HG02678 (cell line): ENCODE measurements around the gene SIGLEC12.
"Not testable (repeated sequence)": the region's sequence is repeated elsewhere in the genome, so short reads cannot be mapped to it uniquely, and the experiment has no call there.

Experiments used
- ATAC-seq: cut with Tn5 transposase; IDR thresholded peaks from one replicate; pipeline ENCODE4 v1.9.1; 2021; ENCODE audit warnings: mild to moderate bottlenecking, moderate library complexity; ENCODE audit not compliant: unreplicated experiment

SIGLEC12 gene

DNA sequence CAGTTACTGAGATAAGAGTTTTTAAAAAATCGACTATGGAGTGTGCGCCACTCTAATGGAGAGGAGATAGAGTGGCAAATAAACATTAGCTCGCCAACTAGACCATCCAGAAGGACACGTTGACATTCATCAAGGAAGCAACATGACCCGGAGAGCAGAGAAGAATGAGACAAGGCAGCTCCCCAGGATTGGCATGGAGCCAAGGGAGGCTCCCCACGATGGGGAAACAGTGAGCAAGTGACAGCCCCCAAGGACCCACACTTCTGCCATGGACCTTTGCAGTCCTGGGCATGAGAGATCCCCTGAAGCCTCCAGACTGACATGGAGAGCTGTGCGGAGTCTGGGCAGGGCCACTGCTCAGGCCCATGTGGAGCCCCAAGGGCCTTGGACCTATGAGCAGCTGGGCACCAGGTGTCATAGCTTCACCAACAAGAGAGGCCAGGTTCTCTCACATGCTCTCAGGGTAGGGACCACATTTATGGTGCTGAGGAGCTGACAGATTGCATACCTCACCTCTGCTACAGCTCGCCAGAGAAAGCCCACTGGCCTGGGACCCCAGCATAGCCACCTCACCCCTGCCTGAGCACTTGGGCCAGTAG, 23.2 kb upstream of the SIGLEC12 start:
- ATAC-seq, result no peak

DNA sequence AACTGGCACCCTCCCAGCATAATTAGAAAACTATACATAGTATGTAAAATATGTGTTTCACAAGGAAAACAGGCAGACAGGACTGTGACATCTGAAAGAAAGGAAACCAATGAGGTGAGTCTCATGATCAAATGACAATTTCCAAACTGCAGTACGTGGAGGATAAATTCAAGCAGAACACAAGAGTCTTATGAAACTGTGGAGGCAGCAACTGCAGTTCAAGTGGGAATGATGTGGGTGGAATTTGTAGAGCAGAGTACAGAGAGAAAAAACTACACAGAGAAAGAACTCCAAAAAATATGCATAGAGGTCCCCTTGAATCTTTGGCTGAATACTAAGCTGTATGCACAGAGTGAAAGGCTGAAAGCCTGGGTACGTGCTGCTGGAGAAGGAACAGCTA, 20.2 kb upstream of the SIGLEC12 start:
- no peak for ATAC-seq

DNA sequence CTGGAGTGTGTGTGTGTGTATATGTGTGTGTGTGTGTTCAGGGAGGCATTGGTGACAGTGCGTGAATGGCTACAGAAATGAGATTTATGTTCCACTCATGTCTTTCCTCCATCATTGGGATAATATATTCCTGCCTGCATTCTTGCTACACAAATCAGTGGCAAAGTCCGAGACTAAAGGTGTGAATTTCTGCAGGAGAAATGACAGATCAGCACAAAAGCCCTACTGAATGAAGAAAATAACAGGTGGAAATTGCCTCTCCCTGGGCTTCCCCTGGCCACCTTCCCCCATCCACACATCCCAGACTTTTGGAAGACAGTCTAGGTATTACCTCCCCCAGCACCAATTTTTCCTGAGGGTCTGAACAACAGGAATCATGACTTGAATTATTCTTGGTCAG, 19.8 kb upstream of the SIGLEC12 start:
- ATAC-seq, result no peak

DNA sequence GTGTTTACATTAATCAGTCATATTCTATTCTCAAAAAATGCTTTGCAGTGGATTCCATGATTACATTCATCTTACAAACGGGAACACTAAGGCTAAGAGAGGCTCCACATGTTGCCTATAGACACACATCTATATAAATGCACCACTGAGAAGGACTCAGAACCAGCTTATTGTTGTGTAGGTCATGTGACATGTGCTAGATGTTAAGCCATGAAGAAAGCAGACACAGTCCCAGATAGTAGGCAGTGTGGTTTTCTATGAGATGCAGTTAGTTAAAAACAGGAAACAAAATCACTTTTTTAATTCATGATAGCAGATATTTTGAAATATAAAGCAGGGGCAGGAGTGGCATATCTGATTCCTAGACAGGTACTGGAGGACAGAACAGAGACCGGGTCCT, 19.1 kb upstream of the SIGLEC12 start:
- ATAC-seq, result no peak

DNA sequence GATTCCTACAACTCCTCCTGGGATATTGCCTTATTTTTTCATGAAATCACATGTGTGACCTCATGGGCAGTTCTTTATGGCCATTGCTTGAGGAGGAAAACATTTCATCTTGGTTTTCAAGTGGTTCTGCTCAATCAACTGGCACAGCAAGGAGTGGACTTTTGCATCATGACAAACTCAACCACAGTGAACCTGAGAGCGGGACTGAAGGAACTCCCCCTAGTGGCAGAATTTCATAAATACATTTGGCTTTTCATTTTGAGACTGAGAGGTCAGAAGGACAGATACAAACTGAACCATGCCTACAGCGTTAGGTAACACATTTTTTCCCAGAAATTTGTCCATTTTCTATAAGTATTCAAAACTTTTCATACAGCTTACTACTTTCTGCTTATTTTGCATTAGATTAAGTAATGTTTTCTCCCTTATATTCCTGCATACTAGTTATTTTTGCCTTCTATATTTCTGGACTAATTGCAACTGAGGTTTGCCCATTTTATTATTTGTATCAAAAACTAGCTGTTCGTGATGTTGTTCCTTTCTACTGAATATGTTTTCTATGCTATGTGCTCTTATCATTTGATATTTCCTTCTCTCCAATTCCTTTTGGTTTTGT, 13.4 kb upstream of the SIGLEC12 start:
- no peak for ATAC-seq

DNA sequence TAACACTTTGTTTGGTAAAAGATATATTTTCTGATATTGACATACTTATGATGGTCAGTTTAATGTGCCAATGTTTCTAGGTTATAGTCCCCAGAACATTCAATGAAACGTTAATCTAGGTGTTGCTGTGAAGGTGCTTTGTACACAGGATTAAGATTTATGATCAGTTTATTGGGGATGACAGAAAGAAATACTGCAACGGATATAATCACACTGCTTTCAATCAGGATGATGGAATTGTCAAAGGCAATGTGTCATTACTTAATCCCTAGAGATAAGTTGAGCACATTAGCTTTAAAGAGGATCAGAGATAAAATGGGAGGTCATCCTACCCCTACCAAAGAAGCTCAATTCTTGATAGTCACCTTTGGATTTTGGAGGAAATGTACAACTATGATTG, 12.4 kb upstream of the SIGLEC12 start:
- ATAC-seq, result no peak

DNA sequence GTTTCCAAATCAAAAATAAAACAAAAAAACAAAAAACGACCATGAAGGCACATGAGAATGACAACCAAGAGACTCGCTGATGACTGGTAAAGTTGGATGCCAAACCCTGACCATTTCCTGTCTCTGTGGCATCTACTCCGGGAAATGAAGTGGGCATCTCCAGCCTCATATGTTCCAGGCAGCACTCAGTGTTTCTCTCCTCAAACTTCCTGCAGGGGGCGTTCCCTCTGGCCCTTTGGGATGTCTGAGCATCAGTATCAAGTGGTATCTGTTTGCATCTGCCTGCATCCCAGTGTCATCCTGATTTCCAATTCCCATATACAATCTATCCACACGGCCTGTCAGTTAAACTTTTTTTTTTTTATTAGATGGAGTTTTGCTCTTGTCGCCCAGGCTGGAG, 9.8 kb upstream of the SIGLEC12 start:
- ATAC-seq, result no peak

DNA sequence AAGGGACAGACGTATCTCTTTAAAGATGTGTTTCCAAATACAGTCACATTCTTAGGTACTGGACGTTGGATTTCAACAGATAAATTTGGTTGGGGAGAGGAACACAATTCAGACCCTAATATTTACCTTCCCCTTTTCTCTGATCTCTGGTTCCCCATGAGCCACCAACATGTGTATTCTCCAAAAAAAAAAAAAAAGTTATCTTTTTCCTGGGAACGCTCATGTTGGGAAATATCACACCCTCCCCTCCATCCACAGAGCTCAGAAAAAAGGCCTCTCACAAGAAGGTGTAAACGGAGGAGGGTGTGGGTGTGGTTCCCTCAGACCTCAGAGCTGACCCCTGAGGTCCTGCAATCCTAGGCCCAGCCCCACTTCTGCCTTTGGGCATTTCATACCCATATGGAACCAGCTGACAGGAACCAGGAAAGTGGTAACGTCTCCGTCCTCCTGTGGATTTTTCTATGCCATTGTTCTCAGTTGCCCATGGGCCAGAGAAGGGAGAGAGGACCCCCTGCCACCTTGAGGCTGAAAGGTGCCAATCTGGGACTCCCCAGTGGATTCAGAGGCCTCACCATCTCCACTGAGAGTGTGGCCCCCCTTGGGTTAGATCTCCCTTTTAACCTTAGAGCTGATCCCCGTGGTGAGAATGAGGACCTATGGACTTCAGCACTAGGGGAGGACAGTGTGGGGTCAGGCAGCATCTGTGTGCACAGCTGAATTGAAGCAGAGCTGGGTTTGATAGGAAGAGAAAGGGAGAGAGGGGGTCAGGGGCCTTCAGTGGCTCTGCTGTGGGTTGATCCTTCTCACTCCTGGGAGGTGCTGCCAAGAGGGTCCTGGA, 8.4 kb upstream of the SIGLEC12 start:
- ATAC-seq, result no peak

DNA sequence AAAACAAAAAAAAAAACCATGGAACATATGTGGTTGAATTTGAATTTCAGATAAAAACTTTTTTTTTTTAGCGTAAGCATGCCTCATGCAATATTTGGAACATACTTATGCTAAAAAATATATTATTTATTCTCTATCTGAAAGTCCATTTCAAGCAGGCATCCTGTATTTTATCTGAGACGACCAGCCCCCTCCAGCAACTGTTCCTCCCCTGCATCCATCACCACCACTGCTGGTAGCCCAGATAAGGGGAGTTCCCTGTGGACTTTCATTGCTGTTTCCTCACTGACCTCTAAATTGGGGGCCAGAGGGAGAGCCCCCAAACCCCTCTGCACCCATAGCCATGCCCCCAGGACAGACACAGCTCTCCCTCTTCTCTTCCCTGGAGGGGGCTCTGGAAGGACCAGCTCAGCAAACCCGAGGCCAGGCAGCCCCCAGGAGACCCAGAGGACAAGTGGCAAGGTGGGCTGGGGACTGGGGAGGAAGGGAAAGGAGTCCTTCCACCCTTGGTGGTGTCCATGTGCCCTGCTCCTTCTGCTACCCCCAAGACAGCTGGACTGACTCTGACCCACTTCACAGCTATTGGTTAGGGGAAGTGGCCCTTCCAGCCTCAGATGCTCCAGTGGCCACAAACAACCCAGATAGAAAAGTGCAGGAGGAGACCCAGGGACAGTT, 6.6 kb upstream of the SIGLEC12 start:
- ATAC-seq, result no peak

DNA sequence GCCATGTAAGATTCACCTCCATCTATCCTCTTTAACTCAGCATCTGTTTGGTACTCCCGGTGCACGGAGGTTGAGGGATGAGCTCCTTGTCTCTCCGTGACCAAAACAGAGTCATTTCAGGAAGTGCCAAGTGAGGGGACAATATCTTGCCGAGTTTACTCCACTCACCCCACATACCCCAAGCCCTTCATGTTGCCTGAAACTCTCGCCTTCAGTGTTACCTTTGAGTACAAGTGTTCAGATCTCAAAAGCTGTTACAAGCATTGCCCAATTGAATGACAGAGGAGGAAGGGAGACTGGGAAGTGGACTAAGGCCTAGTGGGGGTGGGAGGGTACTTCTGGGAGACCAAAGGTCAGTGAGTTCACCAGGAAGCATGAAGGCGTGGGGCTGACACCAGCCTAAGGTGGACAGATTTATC, 6.0 kb upstream of the SIGLEC12 start:
- no peak for ATAC-seq

DNA sequence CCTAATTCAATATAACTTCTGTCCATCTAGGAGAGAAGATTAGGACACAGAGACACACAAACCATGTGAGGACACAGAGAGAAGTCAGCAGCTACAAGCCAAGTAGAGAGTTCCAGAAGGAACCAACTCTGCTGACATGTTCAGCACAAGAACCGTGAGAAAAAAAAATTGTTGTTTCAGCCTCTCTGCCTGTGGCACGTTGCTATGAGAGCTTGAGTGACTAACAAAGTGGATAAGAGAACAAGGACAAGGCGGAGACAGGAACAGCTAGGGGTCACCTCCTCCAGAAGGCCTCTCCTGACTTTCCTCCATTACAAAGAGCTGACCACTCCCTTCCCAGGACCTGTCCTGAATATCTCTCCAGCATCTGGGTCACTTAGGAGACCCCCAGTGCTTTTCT, 5.6 kb upstream of the SIGLEC12 start:
- no peak for ATAC-seq

DNA sequence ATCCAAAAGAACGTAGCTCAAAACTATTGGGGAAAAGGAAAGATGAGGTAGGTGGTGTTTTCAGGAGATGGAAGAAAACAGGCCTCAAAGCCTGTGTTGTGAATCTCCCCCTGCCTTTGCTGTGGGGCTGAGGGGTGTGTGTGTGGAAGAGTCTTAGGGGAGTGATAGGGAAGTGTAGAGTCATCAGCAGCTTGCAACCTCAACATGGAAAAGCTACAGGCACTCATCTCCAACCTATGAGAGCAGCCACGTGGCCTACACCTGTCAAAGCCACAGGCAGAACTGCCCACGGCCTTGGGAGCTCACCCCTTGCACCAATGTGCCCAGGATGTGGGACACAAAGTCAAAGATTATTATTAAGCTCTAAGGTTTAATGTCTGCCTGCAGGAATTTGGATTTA, 4.3 kb upstream of the SIGLEC12 start:
- ATAC-seq, result no peak

DNA sequence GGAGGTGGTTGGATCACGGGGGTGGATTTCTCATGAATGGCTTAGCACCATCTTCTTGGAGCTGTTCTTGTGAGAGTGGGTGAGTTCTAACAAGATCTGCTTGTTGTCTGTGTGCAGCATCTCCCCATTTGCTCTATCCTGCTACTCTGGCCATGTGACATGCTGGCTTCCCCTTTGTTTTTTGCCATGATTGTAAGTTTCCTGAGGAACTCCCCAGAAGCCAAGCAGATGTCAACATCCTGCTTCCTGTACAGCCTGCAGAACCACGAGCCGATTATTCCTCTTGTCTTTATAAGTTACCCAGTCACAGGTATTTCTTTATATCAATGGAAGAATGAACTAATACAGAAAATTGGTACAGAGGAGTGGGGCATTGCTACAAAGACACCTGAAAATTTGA, 2.3 kb upstream of the SIGLEC12 start:
- ATAC-seq, result no peak

DNA sequence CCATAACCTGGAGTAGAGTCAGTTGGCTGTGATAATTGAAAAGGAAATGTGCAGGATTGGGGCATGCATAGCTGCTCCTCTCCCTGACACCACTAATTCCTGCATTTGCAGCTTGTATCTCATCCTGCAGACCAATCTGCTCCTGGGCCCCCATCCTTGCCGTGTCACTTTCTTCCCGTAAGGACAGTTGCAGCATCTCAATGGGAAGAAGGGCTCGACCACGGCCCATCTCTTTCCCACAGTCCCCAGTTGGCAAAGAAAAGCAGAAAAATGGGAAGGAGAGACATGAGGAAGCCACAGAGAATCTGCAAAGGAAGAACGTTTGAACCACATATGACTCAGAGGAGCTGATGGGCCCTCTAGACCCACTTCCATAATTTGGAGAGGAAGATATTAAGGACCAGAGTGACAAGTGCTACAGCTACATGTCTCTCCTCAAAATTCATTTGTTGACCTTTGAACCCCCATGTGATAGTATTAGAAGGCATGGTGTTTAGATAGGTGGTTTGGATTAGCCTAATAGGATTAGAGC, 1.8 kb upstream of the SIGLEC12 start:
- ATAC-seq, result no peak

DNA sequence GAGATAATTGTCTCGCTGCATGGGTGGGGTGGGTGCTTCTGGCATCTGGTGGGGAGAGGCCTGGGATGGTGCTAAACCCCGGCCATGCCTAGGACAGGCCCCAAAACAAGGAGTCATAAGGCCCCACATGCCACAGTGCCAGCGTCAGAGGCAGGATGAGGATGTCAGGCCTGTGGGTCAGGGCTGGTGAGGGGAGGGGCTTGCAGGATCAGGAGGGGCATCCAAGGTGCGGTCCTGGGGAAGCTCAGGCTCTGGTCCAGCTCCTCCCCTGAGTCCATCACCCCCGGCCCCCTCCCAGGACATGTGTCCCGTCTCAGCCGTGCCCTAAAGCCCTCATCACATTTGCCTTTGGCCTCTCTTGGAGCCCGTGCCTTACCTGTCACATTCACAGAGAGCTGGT, 669 bp downstream of the SIGLEC12 start:
- not testable (repeated sequence) for ATAC-seq

DNA sequence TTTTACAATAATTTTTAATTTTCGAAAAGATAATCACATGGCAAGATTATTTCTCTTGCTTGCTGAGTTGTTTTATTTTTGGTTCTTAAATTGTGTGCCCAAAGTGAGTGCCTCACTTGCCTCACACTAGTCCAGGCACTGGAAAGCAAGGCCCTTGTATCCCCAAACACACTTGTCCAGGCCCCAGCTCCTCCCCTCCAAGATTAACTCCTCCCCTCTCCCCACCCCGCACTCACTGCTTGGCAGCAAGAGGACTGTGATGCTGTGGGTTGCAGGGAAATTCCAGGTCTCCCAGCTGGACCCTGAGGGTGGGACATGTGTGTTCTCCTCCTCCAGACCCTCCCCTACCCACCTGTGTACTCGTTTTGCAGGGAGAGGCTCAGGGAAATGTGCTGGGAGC, 3.9 kb downstream of the SIGLEC12 start:
- ATAC-seq, result no peak

DNA sequence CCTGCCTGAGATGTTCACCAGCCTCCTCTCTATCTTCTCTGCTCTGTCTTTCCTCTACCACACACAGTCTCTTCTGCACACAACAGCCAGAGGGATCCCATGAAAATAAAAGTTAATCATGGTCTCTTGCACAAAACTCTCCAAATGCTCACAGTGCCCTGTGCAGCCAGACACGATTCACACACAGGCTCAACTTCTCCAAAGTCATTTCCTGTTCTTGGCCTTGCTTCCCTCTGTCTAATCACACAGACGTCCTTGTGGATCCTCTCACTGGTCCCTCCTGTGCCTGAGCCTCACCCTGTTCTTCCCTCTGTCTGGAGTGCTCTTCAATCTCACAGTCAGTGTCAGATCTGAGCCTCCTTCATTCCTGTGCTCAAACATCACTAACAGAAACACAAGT, 7.8 kb downstream of the SIGLEC12 start:
- no peak for ATAC-seq

DNA sequence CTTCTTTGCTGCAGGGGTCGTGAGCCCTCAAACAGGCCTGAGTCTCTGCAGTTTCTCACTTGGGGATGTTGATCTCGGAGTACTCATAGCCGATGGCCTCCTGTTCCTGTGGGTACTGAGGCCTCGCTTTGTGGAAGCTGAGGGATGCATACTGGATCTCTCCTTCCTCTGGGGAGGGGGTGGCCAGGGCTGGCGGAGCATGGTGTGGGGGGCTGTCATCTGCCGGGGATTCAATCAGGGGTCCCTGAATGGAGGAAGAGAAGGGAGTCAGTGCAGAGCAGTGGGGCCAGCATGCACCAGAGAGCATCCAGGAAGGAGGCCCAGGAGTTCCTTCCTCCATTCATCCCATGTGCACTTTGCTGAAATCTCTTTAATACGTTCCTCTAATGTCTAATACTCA, 10.0 kb downstream of the SIGLEC12 start:
- no peak for ATAC-seq

DNA sequence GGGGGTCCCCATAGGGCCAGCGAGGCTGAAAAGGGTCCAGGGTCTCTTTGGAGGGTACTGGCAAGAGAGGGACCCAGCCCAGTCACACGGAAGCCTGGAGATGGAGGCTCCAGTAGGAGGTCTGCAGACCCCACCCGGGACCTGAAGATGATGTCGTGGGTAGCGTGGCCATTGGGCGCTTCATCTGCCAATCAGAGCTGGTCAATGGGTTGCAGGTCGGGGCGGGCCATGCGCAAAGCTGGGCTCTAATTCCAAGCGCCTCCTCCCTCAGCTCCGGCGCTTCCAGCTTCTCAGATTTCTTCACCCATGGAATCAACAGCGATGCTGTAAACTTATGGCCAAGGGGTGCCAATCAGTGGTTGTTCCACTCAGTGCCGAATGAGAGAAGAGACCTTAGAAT, 10.9 kb downstream of the SIGLEC12 start:
- ATAC-seq, result no peak

DNA sequence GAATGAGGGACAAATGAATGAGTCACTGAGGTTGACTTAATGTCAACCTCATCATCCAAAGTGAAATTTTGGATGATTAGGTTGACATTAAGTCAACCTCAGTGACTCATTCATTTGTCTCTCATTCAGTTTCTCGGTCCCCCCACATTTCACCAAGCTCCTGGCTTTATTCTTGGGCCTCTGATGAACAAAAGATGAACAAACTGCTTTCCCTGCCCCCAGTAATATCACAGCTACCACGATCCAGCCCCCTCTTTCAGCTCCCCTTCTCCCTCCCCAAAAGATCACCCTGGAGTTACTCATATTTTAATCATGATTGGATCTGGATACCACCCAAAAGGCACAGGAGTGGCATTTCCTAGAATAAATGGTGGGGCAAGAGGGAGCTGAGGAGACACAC, 12.5 kb downstream of the SIGLEC12 start:
- no peak for ATAC-seq

DNA sequence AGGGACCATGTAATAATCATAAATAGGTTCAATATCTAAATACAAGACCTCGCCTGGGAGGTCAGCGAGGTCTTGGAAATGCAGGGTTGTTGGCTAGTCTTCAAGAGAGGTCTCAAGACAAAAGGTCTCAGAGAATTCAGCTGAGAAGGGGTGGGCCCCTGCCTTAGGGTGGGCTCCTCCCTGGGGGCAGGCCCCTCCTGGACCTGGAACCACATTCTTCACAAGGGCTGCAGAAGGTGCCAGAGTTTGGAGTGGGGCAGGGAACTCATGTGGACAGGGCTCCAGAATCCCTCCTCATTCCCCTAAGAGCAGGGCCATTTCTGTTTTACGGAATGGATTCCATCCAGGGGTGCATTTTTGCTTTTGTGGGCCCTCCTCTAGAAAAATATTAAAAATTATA, 13.1 kb downstream of the SIGLEC12 start:
- ATAC-seq, result no peak
